Sigmoid colon (tissue), 4 donors: ENCODE results near the gene UBXN11.

Experiments
- EP300 ChIP-seq, 4 donors: sonication (generic); formaldehyde crosslinking; IDR thresholded peaks; one replicate each; pipeline ENCODE4 v1.6.1; 2017; ENCODE audit warnings: antibody characterized with exemption in 4 of 4
- POLR2AphosphoS5 ChIP-seq, 4 donors: sonication (generic); formaldehyde crosslinking; IDR thresholded peaks; one replicate each; pipeline ENCODE4 v1.6.1; 2017; ENCODE audit warnings: antibody characterized with exemption in 4 of 4
- TF ChIP-seq, protein P1 (sequence below), 4 experiments: fragments of 450-650 bp in 3 of 4; fragments of 200-600 bp in 1 of 4; IDR thresholded peaks; one replicate each; pipeline ENCODE4 v1.5.1; 2016 to 2019; ENCODE audit warnings: antibody characterized with exemption in 4 of 4, mild to moderate bottlenecking in 3 of 4, moderate library complexity in 2 of 4

DNA sequence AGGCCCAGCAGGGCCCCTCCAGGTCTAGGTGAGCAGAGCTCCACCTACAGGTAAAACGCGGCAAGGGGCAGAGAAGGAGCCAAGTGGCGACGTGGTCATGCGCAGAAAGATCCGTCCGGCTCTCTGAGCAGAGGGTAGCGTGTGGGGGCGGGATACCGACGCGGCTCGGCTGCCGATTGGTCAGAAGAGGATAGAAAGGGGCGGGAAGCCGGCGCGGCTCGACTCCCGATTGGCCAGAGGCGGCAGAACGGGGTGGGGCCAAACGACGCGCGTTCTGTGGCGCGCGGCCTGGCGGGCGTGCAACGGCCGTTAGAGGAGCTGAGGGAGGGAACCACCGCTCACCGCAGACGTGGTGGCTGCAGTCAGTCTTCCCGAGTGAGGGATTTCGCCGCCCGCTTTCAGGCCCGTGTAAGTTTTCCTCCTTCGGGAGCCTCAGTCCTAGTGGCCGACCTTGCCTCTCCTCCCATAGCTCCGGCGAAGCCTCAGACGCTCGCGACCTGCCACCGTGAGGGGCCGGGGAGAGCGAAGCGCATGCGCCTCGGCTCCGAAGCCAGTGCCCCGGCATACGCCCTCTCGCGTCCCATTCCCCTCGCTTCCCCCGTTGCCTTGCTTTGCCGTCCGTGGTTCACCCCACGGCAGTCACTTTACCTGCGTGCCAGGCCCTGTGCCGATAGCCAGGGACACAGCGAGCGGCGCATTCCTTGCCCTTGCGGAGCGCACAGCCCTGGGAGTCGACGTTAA is 72.4 kb downstream of the UBXN11 start, which contains the start of gene CEP85:
- TF ChIP-seq EP300 (IDR thresholded peaks at IDR 0.05) (no peak), POLR2AphosphoS5 (IDR thresholded peaks at IDR 0.05) (peak; percentile 79 to 94 (median 87))
- TF ChIP-seq, protein P1, sequence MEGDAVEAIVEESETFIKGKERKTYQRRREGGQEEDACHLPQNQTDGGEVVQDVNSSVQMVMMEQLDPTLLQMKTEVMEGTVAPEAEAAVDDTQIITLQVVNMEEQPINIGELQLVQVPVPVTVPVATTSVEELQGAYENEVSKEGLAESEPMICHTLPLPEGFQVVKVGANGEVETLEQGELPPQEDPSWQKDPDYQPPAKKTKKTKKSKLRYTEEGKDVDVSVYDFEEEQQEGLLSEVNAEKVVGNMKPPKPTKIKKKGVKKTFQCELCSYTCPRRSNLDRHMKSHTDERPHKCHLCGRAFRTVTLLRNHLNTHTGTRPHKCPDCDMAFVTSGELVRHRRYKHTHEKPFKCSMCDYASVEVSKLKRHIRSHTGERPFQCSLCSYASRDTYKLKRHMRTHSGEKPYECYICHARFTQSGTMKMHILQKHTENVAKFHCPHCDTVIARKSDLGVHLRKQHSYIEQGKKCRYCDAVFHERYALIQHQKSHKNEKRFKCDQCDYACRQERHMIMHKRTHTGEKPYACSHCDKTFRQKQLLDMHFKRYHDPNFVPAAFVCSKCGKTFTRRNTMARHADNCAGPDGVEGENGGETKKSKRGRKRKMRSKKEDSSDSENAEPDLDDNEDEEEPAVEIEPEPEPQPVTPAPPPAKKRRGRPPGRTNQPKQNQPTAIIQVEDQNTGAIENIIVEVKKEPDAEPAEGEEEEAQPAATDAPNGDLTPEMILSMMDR (IDR thresholded peaks at IDR 0.05) = peak in 3 of 4 experiments; percentile 33 to 79 (median 66)
